ENCODE data around the gene RIT2.

The RIT2 gene

DNA sequence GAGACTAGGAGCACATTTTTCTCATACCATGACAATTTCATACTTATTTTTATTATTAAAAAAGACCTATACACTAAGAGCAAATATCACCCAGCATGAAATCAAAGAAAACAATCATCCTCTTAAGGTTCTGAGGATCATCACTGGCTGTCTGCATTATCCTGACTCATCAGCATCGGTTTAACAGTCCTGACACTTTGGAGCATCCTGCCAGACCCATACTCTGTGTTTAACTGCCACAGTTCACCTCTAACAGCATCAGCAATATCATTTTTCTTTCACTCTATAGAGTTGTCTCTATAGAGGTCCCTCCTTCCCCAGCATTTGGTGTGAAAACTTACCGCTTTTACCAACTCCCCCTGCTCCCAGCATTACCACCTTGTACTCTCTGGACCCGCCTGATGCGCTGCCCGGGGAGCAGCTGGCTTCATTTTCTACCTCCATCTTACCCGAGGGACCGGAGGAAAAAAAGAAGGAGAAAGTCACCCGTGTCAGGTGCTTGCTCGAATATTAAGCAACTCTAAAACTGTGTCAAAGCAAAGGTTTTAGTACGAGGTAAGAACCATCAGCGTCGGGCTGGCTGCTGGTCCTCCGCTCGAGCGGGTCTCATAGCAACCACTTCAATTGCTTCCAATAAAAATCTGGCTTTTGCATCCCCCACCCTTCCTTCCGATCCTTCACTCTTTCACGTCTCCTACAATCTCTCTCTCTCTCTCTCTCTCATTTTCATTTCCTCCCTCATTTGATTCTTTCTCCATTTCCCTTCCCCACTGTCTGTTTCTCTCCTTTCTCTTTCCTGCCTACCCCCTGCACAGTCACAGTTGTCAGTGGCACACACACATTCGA lies at the start of gene RIT2:
Gene RIT2 (minus strand): TSS at position 610 of the 846 bp plus-strand sequence.
- DNase-seq, result no peak

DNA sequence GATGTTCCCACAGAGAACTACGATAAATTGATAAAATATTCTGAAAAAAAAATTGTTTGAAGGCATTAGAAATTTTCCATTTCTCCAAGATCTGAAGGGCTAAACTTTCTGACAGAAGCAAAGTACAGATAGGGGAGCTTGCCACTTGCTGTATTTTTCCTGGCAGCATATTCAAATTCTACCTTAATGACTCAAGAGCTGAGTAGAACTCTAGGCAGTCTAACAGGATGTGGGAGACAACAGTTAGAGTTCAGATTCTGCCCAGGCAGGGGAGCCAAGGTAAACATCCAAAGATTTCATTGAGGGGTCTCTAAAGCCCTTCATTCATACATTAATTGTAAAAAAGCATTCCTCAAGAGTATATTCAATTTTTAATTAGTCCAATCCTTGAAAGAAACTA lies 46.0 kb upstream of the RIT2 start:
- no peak for DNase-seq

DNA sequence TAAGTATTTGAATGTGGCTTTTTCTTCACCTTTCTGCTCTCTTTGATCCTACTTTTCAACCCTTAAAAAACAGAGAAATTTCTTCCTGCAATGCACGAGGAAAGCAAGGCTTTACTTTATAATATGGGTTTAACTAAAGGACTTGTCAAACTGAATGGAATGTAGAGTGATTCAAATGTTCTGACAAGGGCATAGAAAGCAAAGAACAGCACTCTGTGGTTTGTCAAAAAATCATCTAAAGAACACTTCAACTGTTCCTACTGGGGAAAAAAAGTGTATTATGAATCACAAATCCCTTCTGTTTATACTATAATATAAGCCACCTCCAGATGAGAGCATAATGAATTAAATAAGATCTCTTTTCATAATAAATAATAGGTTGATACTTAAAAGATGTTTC lies 45.0 kb upstream of the RIT2 start:
- no peak for DNase-seq

DNA sequence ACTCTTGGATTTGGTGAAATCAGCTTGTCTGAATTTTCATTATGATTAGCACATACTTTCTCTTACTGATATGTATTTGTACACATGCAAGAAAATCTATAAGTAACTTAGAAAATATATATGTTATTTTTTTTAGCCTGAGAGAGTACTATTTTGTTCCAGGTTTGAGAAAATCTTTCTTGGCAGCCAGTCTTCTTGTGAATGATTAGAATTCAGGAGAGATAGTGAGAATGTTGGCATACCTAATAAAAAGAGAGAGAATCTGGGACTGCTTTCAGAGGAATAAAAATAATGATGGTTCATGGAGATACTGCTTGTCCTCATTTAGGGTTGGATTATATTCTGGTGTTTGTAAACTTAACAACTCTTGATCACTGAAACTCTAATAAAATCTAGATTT lies 44.4 kb upstream of the RIT2 start:
- DNase-seq, result no peak

DNA sequence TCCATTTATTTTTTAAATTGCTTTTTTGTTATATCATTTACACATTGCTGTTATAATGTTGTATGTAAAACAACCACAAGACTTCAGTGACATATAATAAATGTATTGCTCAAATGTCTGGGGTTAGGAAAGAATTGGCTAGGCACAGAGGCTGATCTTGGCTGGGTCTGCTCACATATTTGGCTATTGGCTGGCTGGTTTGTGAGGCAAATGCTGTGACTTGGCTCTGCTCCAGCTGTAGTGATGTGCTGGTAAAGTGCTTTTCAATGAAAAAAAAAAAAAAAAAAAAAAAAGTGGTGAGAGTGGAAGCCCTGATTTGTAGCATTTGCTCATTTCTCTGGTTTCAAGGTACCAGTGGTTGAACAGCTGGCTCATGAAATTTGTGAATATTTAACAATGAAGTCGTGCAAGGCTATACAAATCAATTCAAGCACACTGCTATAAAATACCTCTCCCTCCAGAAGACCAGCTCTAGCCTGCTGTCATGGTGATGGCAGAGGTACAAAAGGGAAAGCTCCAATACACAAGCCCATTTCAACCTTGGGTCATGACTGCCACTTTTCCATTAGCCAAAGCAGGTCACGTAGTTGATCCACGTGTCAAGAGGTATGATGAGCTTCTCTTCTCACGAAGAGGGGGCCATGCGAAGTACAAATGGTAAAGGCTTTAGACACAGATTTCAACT lies 43.7 kb upstream of the RIT2 start:
- DNase-seq, result no peak

DNA sequence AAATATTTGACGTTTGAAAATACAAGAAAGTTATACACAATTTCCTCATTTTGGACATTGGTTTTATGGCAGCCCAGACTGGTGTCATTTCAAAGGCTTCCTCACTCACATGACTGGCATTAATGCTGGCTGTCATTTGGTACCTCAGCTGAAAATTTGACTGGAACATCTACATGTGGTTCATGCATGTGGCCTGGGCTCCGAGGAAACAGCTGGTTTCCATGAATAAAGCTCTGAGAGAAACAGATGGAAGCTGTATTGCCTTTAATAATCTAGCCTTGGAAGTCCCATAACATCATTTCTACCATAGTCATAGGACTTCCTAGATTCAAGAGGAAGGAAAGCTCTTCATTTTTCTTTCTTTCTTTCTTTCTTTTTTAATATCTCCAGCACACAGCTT lies 42.9 kb upstream of the RIT2 start:
- DNase-seq, result no peak

DNA sequence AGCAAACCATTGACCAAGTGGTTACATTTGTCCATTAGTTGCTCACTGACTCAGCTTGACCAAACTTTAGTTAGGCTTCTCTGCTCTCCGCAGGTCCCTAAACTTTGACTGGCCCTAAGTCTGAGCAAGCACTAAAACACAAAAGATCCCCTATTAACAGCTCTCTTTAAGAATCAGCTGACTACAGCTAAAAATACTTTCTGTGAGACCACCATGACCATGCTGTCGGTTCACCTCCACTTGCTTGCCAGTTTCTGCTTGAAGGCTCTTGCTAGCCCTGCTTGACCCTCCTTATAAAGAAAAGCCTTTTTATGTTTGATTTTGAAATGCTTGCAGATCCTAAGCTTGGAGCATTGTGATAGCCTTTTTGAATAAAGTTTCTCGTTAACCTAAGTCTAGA lies 40.4 kb upstream of the RIT2 start:
- DNase-seq, result no peak

DNA sequence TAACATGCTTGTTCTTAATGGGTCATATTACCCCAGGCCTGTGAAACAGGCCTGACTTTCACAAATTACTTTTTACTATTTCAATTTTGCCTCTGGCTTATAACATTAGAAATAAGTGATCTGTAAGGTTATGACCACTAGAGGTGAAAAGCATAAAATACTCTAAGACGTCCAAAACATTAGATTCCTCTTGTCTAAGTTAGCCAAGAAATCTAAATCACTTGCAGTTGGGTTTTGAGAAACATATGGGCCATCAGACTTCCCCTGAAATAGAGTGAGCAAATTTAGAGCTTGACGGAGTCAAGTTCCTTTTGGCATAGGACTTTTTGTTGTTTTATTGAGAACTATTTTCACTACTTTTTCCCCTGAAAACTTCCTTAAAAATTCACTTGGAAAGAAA lies 32.7 kb upstream of the RIT2 start:
- no peak for DNase-seq

DNA sequence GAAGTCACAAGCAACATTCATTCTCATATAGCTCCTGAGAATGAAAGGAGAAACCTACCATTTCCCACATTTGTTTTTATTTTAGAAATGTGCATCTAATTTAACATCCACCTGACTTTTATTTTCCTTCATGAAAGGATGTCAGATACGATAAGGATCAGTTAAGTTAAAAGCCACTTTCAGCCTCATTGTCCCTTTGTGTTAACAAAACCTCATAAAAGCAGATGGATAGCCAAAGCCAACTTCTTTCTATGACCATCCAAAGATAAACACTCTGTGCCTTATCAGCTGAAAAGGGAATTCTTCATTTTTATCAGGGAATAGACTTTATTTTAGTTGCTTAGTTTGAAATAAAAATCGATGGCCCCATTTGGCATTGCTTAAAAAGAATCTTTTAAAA lies 25.7 kb upstream of the RIT2 start:
- DNase-seq, result no peak

DNA sequence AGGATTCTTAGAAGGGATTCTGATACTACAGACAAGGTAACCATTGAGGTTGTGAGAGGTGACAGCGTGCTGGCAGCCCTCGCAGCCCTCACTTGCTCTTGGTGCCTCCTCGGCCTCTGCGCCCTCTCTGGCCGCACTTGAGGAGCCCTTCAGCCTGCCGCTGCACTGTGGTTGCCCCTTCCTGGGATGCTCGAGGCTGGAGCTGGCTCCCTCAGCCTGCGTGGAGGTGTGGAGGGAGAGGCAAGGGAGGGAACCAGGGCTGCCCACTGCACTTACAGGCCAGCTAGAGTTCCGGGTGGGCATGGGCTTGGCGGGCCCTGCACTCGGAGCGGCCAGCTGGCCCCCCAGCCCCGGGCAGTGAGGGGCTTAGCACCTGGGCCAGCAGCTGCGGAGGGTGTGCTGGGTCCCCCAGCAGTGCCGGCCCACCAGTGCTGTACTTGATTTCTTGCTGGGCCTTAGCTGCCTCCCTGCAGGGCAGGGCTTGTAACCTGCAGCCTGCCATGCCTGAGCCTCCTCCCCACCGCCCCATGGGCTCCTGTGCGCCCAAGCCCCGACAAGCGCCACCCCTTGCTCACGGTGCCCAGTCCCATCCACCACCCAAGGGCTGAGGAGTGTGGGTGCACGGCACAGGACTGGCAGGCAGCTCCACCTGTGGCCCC lies 23.9 kb upstream of the RIT2 start:
- no peak for DNase-seq

DNA sequence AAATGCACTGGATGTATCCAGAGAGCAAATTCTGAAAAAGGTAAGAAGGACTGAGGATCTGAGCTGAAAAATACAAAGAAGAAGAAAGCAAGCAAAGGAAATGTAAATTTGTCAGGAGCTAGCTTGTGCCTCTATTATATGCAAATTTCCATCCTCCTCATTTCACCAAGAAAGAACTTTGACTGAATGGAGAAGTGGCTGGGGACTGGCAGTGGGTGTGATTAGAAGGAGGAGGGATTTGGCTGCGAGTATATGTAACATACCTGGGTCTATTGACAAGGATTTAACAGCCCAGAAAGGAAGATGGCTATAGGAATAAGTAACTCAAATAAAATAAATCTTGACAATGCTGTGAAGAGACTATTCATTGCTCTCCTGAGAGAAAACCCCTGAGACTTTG lies 19.4 kb upstream of the RIT2 start:
- no peak for DNase-seq

DNA sequence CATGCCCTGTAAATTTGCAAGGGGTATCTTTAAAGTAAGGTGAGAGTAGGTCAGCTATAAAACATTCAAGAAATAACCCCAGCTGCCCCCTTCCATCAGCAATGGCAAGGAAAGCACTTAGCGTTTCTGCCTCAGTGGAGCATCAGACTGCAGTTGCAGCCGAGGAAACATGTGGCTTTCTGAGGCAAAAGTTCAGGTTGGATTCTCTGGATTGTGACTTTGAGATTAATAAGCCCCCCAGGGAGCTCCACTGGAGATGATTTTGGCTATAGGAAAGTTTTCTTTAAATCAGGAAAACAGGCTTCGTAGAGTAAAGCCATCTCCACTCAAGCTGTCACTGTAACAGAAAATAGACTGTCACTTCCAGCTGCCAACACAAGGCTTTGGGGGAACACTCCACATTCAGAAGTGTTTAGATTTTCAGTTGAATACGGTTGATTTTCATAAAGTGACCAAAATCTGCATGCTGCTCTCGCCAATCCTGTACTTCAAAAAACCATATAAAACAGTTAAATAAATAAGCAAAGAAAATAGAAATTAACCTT lies 15.3 kb upstream of the RIT2 start:
- DNase-seq, result no peak

DNA sequence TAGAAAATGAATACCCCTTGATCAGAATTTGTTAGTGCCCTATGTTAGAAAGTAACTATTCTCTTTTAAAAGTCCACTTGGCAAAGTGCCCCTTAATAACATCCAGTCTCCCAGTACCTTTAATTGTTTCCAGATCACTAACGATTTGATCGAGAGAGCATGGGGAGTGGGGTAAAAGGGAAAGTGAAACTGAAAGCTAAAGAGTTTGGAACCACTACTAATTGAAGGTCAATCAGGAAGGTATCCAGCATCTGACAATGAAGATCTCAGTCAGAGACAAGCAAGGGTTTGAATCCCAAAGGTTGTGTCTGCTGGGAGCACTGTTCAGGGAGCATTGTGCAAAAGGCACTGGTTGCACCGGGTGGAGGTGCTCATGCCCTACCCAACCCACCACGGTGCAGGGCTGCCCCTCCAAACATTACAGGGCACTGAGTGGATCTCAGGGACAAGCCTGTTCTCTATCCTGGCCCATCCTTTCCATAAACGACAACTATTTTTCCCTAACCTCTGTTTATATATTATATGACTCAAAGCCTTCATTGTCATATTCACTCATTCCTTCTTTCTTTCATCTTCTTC lies 14.6 kb upstream of the RIT2 start:
- DNase-seq, result no peak

DNA sequence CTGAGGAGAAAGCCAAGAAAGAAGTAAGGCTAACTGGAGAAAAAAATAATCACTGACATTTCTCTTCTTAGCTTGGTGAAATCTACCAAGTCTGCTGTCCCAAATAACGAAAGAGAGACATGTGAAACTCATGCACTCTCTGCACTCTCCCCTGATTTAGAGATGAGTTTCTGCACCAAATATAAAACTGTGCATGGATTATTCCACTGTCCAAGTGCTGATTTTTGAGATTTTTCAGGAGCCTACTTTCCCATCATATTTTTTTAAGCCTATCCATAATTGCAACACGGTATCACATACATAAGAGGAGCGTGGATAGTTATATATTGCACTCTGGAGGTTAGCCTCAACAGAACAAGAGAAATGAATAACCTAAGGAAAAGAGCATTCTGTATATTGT lies 10.0 kb upstream of the RIT2 start:
- no peak for DNase-seq

DNA sequence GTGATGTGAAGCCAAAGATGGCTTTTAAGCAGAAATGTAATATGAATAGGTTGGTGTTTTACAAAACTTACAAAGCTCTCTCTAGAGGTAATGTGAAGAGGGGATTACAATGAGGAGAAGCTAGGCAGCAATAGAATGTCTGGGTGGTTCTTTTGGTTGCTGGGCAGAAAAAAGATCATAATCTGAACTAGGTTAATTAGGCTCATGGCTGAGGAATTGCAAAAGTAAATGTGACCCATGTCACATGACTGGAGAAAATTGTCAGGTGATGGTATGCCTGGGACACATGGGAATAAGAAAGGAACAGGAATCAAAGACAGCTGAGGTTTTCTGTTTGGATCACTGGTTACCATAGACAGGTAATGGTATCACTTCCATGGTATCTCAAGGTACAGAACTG lies 7.5 kb upstream of the RIT2 start:
- no peak for DNase-seq

DNA sequence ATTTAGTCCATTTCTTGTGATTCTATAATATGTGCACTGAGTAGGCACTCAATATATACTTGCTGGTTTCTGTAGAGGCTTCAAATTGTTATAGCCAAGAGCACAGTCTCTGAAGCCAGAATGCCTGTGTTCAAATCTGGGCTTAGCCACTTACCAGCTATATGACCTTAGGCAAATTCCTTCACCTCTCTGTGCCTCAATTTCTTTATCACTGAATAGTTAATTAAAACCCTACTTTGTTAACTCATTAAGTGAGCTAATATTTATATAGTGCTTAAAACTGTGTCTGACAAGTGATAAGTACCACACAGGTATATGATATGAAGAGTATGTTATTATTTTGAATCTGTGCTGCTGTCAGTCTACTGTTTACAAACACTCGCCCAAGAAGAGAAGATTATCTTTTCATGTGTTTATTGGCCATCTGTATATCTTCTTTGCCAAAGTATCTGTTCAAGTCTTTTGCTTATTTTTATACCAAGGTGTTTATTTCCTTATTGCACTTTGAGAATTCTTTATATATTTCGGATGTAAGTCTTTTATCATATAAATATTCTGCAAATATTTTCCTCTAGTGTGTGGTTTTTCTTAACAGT lies 1.3 kb upstream of the RIT2 start:
- DNase-seq, result no peak

DNA sequence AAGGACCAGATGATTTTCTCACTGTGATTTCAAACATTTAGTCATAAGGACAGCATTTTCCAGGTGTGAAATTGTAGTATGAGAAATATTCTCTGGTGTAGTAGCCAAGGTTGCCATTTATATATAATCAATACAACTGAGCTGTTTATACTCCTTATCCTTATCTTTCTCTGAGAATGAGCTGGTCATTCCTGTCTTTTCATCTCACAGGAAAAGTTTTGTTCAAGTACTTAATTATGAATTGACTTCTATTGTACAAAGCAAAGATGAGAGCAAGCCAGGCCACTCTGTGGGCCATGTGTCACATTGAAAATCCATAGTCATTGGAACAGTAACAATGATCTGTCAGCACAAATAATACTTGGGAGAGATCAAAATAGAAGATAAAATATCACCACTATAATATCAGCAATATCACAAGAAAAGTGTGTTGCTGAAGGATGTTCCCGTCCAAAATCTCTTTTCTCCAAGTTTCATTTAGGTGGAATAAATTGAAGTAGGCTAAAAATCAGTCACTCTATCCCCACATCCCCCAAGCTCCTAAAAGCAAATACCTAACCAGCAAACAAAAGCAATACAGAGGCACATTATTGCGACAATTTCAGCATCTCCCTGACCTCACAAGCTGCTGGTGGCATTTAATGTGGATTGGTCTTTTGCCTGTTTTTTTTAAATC lies 2.1 kb downstream of the RIT2 start:
- no peak for DNase-seq

DNA sequence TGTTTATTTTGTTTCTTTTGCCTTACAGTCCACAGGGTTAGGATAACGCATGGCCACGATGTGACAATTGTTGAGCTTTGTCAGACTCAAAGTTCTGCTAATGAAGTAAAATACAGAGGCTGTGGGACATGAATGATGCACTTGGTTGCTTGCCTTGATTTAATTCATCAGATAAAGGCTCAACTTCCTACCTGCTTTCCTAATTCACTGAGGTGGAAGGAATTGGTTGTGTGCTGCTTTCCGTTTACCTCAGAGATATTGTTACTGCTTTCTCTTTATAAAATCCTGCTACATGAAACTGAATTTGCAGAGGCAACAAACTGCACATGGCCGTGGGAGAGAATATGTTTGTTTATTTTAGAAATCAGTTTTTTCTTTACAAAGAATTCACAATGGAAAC lies 6.6 kb downstream of the RIT2 start:
- no peak for DNase-seq

DNA sequence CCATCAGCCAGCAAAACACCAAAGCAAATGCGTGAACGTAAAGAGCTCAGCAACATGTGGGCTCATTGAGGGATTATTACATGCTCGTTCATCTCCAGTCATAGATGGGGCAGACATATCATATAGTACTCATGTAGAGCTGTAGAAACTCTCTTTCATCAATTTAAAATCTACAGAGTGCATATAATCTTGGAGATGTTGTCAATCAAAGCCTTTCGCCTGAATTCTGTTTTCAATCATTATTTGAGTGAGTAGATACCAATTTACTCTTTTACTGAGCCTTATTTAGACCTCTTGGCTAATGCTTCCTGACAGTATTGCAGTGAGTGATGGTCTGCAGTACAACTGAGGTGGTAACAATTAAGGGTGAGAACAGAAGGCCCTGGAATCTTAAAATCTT lies 7.0 kb downstream of the RIT2 start:
- DNase-seq, result no peak

DNA sequence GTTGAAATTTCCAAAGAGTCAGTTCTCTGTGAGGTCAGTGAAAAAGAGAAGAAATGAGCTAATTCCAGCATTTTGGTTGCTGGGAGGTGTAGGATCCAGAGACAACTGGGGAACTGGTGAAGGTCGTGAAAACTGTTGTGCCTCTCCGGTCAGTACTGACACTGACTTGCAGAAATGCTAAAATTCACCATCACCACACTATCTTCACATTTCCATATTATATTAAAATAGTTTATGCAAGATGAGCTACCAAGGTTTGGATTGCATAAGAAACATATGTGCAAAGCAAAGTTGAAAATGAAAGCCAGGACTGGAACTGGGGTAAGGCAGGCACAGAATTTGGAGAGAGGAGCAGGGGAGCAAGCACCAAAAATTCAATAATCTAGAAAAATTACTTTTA lies 21.8 kb downstream of the RIT2 start:
- no peak for DNase-seq

DNA sequence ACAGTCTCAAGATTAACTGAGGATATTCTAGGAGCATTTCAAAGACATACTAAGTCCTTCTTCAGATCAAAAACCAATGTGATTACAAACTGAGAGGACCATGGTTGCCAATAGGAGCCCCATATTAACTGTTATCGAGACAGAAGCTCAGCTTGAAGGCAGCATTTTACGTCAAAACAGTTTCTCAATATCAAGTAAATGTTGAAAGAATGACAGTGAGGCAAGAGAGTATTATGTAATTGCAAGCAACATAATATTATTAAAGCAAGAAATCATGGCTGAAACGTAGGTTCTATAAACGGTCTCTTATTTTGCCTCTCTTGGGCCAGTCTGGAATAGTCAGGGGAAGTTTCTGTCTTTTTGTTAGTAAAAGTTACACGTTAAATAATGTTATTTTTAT lies 22.9 kb downstream of the RIT2 start:
- DNase-seq, result no peak

DNA sequence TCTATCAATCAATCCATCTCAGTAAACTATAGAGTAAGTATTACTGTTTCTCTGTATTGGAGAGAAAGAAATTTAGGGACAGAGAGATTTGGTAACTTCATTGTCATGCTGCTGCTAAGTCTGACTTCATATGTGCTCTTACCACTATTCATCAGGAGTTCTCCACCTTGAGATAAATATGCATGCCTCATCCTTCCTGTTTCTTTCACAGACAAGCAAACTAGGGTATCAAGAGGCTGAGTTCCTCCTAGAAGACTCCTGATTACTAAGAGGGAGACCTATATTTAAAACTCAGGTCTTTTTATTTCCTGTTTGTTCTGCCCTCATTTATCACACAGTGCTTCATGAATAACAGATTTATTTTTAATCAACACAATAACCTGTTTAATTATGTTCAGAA lies 34.1 kb downstream of the RIT2 start:
- DNase-seq, result no peak

DNA sequence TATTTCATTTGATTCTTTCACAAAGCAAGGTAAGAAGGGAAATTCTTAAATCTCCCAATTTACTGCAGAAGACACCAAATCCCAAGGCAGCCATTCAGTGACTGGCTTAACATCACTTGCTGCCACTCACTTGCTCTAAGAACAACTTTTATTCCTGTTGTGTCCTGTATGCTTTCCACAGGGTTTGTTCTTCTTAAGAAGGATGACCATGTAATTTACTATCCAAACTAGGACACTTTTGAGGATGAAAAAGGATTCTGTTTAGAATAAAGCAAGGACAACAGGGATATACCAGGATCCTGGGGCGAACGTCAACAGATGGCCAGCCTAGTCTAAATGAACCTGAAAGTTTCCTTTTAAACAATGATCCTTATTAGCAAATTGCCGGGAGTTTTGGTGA lies 34.8 kb downstream of the RIT2 start:
- DNase-seq, result no peak
